Measurements from ENCODE around the gene TNFRSF13B. TPM values are rescaled to one million over a fixed set of nuclear protein-coding genes. Genes with fewer than 3 reads are reported as not detected.

Gene TNFRSF13B
- total RNA-seq, 2 experiments from 2014 or later, result 7.5 to 19.3 TPM

GRCh38 chr17:16925461-16926060 lies 46.4 kb downstream of the TNFRSF13B start:
- Histone ChIP-seq H3K4me3 (ENCODE audit: low read depth, low read length, poor library complexity, severe bottlenecking) (no peak overlapping the region), H3K9me2 (ENCODE audit: insufficient read depth, low read length) (no peaks in the 10 kb centered on the region), H3K79me2 (ENCODE audit: insufficient read depth, low read depth, low read length) (no peaks in the 10 kb centered on the region), H3K4me2 (ENCODE audit: low read length) (no peak overlapping the region), H4K20me1 (ENCODE audit: insufficient read depth, low read length) (no peaks in the 10 kb centered on the region), H2AFZ (ENCODE audit: low read length) (no peak overlapping the region), H3K4me1 (ENCODE audit: insufficient read depth, low read length, poor library complexity, severe bottlenecking) (no peaks in the 10 kb centered on the region), H3K36me3 (ENCODE audit: insufficient read depth, low read length) (no peaks in the 10 kb centered on the region), H3K9me3 (ENCODE audit: low read length) (no peaks in the 10 kb centered on the region), H3K27ac (ENCODE audit: low read depth, low read length, poor library complexity, severe bottlenecking) (no peak overlapping the region)
- ChIA-PET CTCF (ENCODE audit: unreplicated experiment) (interaction anchor here (0.6 kb wide), 1 partner anchor 63 kb away, joined by 3 read pairs; no protein-coding TSS in a partner anchor), POLR2A (no interaction called here)
- no peak for TF ChIP-seq EZH2phosphoT487 (IDR thresholded peaks at IDR 0.05; ENCODE audit: borderline replicate concordance, low read depth, low read length)
- TF ChIP-seq CTCF (conservative IDR thresholded peaks at IDR 0.05; ENCODE audit: low read length), result no peak
- no TSS peak for BruUV-seq (replicated peaks)
- no peak for DNase-seq (ENCODE audit: low spot score)
- intact Hi-C loops (cut with micrococcal nuclease; ENCODE audit: unreplicated experiment), result no loop called here

- POLR2A ChIA-PET, result no interaction called here
- H3K9me3 ChIP-seq (ENCODE audit: low read length), result no peaks in the 10 kb centered on the region
- H4K20me1 ChIP-seq (ENCODE audit: insufficient read depth, low read length), result no peaks in the 10 kb centered on the region
- TF ChIP-seq EZH2phosphoT487 (IDR thresholded peaks at IDR 0.05; ENCODE audit: borderline replicate concordance, low read depth, low read length) (no peak), CTCF (conservative IDR thresholded peaks at IDR 0.05; ENCODE audit: low read length) (no peak)
- H3K27ac ChIP-seq (ENCODE audit: low read depth, low read length, poor library complexity, severe bottlenecking), result no peak overlapping the region
- H3K4me2 ChIP-seq (ENCODE audit: low read length), result no peak overlapping the region
- no peak overlapping the region for H3K4me3 ChIP-seq (ENCODE audit: low read depth, low read length, poor library complexity, severe bottlenecking)
- DNase-seq (ENCODE audit: low spot score), result no peak
- no peak overlapping the region for H2AFZ ChIP-seq (ENCODE audit: low read length)
- BruUV-seq (replicated peaks), result no TSS peak
- CTCF ChIA-PET (ENCODE audit: unreplicated experiment), result interaction anchor here (0.6 kb wide), 1 partner anchor 64 kb away, joined by 3 read pairs; no protein-coding TSS in a partner anchor
- H3K79me2 ChIP-seq (ENCODE audit: insufficient read depth, low read depth, low read length), result no peaks in the 10 kb centered on the region
- intact Hi-C loops (cut with micrococcal nuclease; ENCODE audit: unreplicated experiment), result no loop called here
- H3K9me2 ChIP-seq (ENCODE audit: insufficient read depth, low read length), result no peaks in the 10 kb centered on the region
- H3K36me3 ChIP-seq (ENCODE audit: insufficient read depth, low read length), result no peaks in the 10 kb centered on the region
- H3K4me1 ChIP-seq (ENCODE audit: insufficient read depth, low read length, poor library complexity, severe bottlenecking), result no peaks in the 10 kb centered on the region
These were observed 47.0 kb downstream of the TNFRSF13B start for GRCh38 chr17:16924696-16925440.

Measured in OCI-LY7 (cell line).